HepG2 (cell line): ENCODE results near the gene ALDH3B1. TPM values are rescaled to one million over a fixed set of nuclear protein-coding genes. Genes with fewer than 3 reads are reported as not detected.

Source experiments
- ATF7-NPFF ChIP-seq: sonication (generic); formaldehyde crosslinking; IDR thresholded peaks from 2 replicates; pipeline ENCODE4 v1.8.1; 2023; ENCODE audit warnings: mild to moderate bottlenecking, low read depth, missing genetic modification reagents, moderate library complexity
- GMEB2 ChIP-seq: IDR thresholded peaks from 2 replicates; pipeline ENCODE4 v1.6.1; 2016; ENCODE audit warnings: missing biosample characterization, missing genetic modification reagents, low read depth
- GTF2F1 ChIP-seq: fragments of 150-350 bp; IDR thresholded peaks from 2 replicates; pipeline ENCODE4 v1.6.1; 2014; ENCODE audit warnings: low read length
- JDP2 ChIP-seq: sonication (generic); formaldehyde crosslinking; IDR thresholded peaks from 2 replicates; pipeline ENCODE4 v1.8.1; 2022; ENCODE audit warnings: missing genetic modification reagents, borderline replicate concordance
- JUNB ChIP-seq: sonication (generic); formaldehyde crosslinking; IDR thresholded peaks from 2 replicates; pipeline ENCODE4 v1.8.0; 2022; ENCODE audit warnings: missing genetic modification reagents, mild to moderate bottlenecking, borderline replicate concordance
- MAF1 ChIP-seq: sonication (generic); formaldehyde crosslinking; IDR thresholded peaks from 2 replicates; pipeline ENCODE4 v1.5.0; 2020; ENCODE audit warnings: missing genetic modification reagents, borderline replicate concordance
- MED13 ChIP-seq: sonication (generic); formaldehyde crosslinking; IDR thresholded peaks from 2 replicates; pipeline ENCODE4 v1.5.0; 2020; ENCODE audit warnings: missing genetic modification reagents
- NR2F6 ChIP-seq, 2 experiments: IDR thresholded peaks; 2 replicates each; pipeline ENCODE4 v1.6.1; 2016; ENCODE audit warnings: antibody characterized with exemption in 1 of 2, mild to moderate bottlenecking in 1 of 2
- PAF1 ChIP-seq: IDR thresholded peaks from 2 replicates; pipeline ENCODE4 v1.6.1; 2016; ENCODE audit warnings: missing genetic modification reagents, missing compliant biosample characterization
- PRDM4 ChIP-seq: sonication (generic); formaldehyde crosslinking; IDR thresholded peaks from 2 replicates; pipeline ENCODE4 v1.9.0; 2021; ENCODE audit warnings: missing genetic modification reagents, borderline replicate concordance
- REPIN1 ChIP-seq: sonication (generic); formaldehyde crosslinking; IDR thresholded peaks from 2 replicates; pipeline ENCODE4 v1.8.0; 2022; ENCODE audit warnings: missing genetic modification reagents, low read depth, mild to moderate bottlenecking, borderline replicate concordance
- SATB2 ChIP-seq: sonication (generic); formaldehyde crosslinking; IDR thresholded peaks from 2 replicates; pipeline ENCODE4 v1.5.0; 2020; ENCODE audit warnings: missing genetic modification reagents
- SMYD3 ChIP-seq: sonication (generic); formaldehyde crosslinking; IDR thresholded peaks from 2 replicates; pipeline ENCODE4 v1.8.1; 2023; ENCODE audit warnings: mild to moderate bottlenecking, missing genetic modification reagents
- TFAP4 ChIP-seq: sonication (generic); IDR thresholded peaks from 2 replicates; pipeline ENCODE4 v1.6.1; 2016; ENCODE audit warnings: low read depth, borderline replicate concordance
- ZBTB14 ChIP-seq: sonication (generic); formaldehyde crosslinking; IDR thresholded peaks from 2 replicates; pipeline ENCODE4 v1.4.0; 2020; ENCODE audit warnings: missing genetic modification reagents
- ZBTB34 ChIP-seq: sonication (generic); formaldehyde crosslinking; IDR thresholded peaks from 2 replicates; pipeline ENCODE4 v1.8.0; 2022; ENCODE audit warnings: mild to moderate bottlenecking, missing genetic modification reagents
- ZMAT3 ChIP-seq: sonication (generic); formaldehyde crosslinking; conservative IDR thresholded peaks from 2 replicates; pipeline ENCODE4 v1.7.0; 2021; ENCODE audit warnings: missing genetic modification reagents
- ZNF24 ChIP-seq: fragments of 450-650 bp; IDR thresholded peaks from 2 replicates; pipeline ENCODE4 v1.6.1; 2017; ENCODE audit warnings: antibody characterized with exemption, mild to moderate bottlenecking
- ZNF253 ChIP-seq: sonication (generic); formaldehyde crosslinking; IDR thresholded peaks from 2 replicates; pipeline ENCODE4 v1.8.0; 2022; ENCODE audit warnings: mild to moderate bottlenecking, missing genetic modification reagents, borderline replicate concordance
- ZNF282 ChIP-seq: fragments of 450-650 bp; IDR thresholded peaks from 2 replicates; pipeline ENCODE4 v1.6.1; 2018; ENCODE audit not compliant: partially characterized antibody
- ZSCAN25 ChIP-seq: sonication (generic); formaldehyde crosslinking; IDR thresholded peaks from 2 replicates; pipeline ENCODE4 v1.8.0; 2022; ENCODE audit warnings: mild to moderate bottlenecking, missing genetic modification reagents
- ZSCAN31 ChIP-seq: sonication (generic); formaldehyde crosslinking; IDR thresholded peaks from 2 replicates; pipeline ENCODE4 v1.5.0; 2020; ENCODE audit warnings: low read depth, mild to moderate bottlenecking, missing genetic modification reagents
- polyA plus RNA-seq, 8 experiments: library from polyadenylated mRNA; depleted of rRNA in 3 of 8; stranded (reverse) in 7 of 8; unstranded in 1 of 8; fragments of >200 nt; fragmentation: Illumina TruSeq in 4 of 8; extraction: Trizol in 4 of 8; gene quantifications; 2 replicates each; pipeline versions ENCODE4 v1.2.1 to v1.2.3, GENCODE V29; 2011 to 2016; ENCODE audit warnings: low read depth in 4 of 8, missing spikeins in 1 of 8, mixed read lengths in 1 of 8; ENCODE audit not compliant: insufficient read depth in 1 of 8
- total RNA-seq, 5 experiments: library from RNA; depleted of rRNA; stranded (reverse); fragments of >200 nt; fragmentation: Illumina TruSeq; extraction: Trizol; gene quantifications; 2 replicates each; pipeline ENCODE4 v1.2.3, GENCODE V29; 2016; ENCODE audit warnings: low read depth in 1 of 5

The ALDH3B1 gene
- total and polyA plus RNA-seq, 2 of the 13 experiments (the other 11 are each of a cell fraction or from before 2014, with no cell fraction given): 4.0 to 6.7 TPM

GRCh38 chr11:68016904-68017817, 7.0 kb downstream of the ALDH3B1 start (continued):
- peak; percentile 36; the same call in 1 of the 2 replicates for TF ChIP-seq ZBTB34 (CRISPR knock-in tag)
- TF ChIP-seq ATF7-NPFF (CRISPR knock-in tag): no peak; the same call in 1 of the 2 replicates
- no peak for TF ChIP-seq REPIN1
- TF ChIP-seq TFAP4: peak; percentile 58; the same call in 1 of the 2 replicates
- TF ChIP-seq ZSCAN31: peak; percentile 47; the same call in 1 of the 2 replicates
- TF ChIP-seq PRDM4: no peak
- no peak for TF ChIP-seq ZNF282
- TF ChIP-seq GTF2F1: no peak
- no peak for TF ChIP-seq PAF1 (CRISPR knock-in tag)
- no peak for TF ChIP-seq JDP2
- TF ChIP-seq JUNB (CRISPR knock-in tag): no peak
- TF ChIP-seq ZMAT3 (CRISPR knock-in tag): no peak
- TF ChIP-seq SMYD3 (CRISPR knock-in tag): no peak
- TF ChIP-seq NR2F6 (IDR thresholded peaks at IDR 0.05): peak; percentile 83
- TF ChIP-seq NR2F6 (CRISPR knock-in tag; IDR thresholded peaks at IDR 0.05): peak; percentile 96
- TF ChIP-seq ZNF253 (CRISPR knock-in tag): no peak
- TF ChIP-seq MED13 (CRISPR knock-in tag): peak; percentile 21; the same call in 1 of the 2 replicates
- TF ChIP-seq SATB2 (CRISPR knock-in tag): no peak
- no peak for TF ChIP-seq ZBTB14 (CRISPR knock-in tag)
- no peak for TF ChIP-seq GMEB2
- no peak for TF ChIP-seq ZNF24
- TF ChIP-seq ZSCAN25: peak; percentile 85
- no peak for TF ChIP-seq MAF1 (CRISPR knock-in tag)
